KBM-7 (cell line): ENCODE data around the gene LAMP5.

ENCODE experiments used
- DNase-seq: peaks from one replicate; pipeline ENCODE4 v3.0.0-alpha.2; 2015
- in situ Hi-C: fragments of 300-500 bp; cut with MboI; formaldehyde crosslinking; loops from 2 replicates; pipeline ENCODE4 v1.14.3; 2020; ENCODE audit warnings: low sequenced_read_pairs, low pct_unique_long_range_greater_than_20kb, mixed read lengths

The LAMP5 gene

GRCh38 chr20:9574776-9575175 is 60.4 kb downstream of the LAMP5 start:
- in situ Hi-C loops = no loop called here
- no peak for DNase-seq

DNA sequence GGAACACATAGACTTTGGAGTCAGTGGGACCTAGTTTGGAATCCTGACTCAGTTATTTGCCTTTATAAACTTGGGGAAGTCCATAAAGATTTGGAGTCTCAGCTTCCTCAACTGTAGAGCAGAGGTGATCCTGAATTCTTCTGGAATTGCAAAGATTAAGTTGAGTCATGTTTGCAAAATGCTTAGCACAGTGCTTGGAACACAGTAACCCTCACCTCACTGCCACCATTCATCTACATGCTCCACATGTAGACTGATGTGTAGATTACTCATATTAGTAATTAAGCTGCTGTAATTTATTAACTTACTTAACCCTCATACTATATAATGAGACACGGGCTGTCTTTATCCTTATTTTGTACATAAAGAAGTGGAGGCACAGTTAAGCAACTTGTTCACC is 61.4 kb downstream of the LAMP5 start:
- DNase-seq = no peak
- in situ Hi-C loops = no loop called here

DNA sequence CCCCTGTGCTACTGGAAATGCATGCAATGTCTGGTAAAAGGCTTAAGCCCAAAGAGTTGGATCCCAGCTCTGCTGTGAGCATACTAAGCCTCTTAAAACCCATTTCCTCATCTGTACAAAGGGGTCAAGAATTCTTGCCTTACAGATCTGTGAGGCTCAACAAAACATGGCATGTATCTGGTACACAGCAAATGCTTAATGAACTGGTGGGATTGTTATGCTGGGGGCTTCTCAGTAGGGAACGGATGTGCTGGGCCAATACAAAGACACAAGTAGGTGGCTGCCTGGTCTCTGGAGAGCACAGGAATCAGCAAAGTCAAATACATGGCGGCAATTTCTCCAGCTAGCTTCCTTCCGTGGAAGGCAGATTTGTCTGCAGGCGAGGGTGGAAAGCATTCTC is 62.3 kb downstream of the LAMP5 start:
- DNase-seq = no peak
- in situ Hi-C loops = no loop called here

DNA sequence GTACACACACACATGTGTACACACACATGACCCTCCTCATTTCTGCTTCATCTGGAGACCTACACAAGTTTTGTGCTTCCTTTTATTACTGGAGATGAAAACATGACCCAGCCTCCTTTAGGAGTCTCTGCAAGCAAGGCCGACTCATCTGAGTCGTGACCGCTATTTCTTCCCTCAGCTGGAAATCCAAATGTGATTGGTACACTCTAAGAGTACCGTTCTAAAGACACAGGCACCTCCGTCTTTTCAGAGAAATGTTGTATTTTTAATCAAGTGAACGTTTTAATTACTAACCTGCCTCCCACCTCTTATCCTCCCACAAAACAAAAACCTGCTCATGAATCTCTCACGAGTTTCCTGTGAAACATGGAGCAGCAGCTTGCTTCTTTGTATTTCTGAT is 63.0 kb downstream of the LAMP5 start:
- DNase-seq = no peak
- in situ Hi-C loops = no loop called here

- in situ Hi-C loops = no loop called here
- DNase-seq = no peak
Observed at GRCh38 chr20:9578594-9578993, 64.2 kb downstream of the LAMP5 start.
